Neural progenitor cell (in vitro differentiated cells): ENCODE data around the gene PLA2G4A.

Experiments used
- EZH2 ChIP-seq: fragments of 200-600 bp; sonication (generic); IDR thresholded peaks from 2 replicates; pipeline ENCODE4 v1.6.1; 2017; ENCODE audit warnings: antibody characterized with exemption, mild to moderate bottlenecking, moderate library complexity
- EZH2phosphoT487 ChIP-seq: fragments of 200-600 bp; sonication (generic); IDR thresholded peaks from 2 replicates; pipeline ENCODE4 v1.6.1; 2017; ENCODE audit warnings: antibody characterized with exemption
- TF ChIP-seq, protein P1 (sequence below): fragments of 200-600 bp; sonication (generic); IDR thresholded peaks from 2 replicates; pipeline ENCODE4 v1.5.1; 2017; ENCODE audit warnings: antibody characterized with exemption, mild to moderate bottlenecking

GRCh38 chr1:186878356-186878755, 49.6 kb downstream of the PLA2G4A start:
- TF ChIP-seq, protein P1, sequence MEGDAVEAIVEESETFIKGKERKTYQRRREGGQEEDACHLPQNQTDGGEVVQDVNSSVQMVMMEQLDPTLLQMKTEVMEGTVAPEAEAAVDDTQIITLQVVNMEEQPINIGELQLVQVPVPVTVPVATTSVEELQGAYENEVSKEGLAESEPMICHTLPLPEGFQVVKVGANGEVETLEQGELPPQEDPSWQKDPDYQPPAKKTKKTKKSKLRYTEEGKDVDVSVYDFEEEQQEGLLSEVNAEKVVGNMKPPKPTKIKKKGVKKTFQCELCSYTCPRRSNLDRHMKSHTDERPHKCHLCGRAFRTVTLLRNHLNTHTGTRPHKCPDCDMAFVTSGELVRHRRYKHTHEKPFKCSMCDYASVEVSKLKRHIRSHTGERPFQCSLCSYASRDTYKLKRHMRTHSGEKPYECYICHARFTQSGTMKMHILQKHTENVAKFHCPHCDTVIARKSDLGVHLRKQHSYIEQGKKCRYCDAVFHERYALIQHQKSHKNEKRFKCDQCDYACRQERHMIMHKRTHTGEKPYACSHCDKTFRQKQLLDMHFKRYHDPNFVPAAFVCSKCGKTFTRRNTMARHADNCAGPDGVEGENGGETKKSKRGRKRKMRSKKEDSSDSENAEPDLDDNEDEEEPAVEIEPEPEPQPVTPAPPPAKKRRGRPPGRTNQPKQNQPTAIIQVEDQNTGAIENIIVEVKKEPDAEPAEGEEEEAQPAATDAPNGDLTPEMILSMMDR, result no peak
- TF ChIP-seq EZH2phosphoT487 (no peak), EZH2 (no peak)
